Activated T-cell treated with anti-CD3 and anti-CD28 coated beads for 48 hours (primary cell): ENCODE results near the gene PIGZ.
"Not testable (repeated sequence)": the region's sequence is repeated elsewhere in the genome, so short reads cannot be mapped to it uniquely, and the experiment has no call there.

Source experiments
- DNase-seq: peaks from one replicate; pipeline ENCODE4 v3.0.0-alpha.2; 2020; ENCODE audit warnings: low read depth

The PIGZ gene

GRCh38 chr3:196948442-196949284 lies 20.0 kb downstream of the PIGZ start:
- DNase-seq, result no peak

GRCh38 chr3:196947860-196948441 lies 20.7 kb downstream of the PIGZ start:
- DNase-seq, result no peak

DNA sequence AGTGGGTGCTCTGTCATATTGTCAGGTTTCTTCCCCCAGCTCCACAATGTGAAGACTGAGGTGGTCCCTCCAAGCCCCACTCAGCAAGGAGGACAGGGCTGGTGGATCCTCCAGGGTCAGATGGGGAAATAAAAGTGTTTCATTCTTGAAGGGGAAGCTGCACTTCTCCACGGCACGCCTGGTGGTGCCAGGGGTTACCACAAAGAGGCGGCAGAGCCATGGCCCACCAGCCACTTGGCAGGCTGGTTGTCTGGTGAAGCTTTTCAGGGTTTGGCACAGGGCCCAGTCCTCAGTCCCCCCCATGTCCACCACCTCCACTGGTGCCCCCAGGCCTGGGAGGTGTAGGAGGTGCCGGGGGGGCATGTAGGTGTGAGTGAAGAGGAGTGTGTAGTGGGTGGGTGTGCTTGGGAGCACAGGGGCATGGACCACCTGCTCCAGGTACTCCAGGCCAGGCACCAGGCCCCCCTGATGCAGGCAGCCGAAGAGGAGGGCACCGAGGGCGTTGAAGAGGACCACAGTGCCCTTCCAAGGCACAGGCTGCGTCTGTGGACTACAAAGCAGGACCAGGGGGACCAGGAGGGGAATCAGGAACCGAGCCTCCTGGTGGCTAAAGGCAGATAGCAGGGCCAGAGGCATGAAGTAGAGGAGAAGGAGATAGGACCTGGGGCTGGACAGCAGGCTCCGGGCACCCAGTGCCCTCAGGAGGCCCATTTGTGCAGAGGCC lies 21.3 kb downstream of the PIGZ start:
- no peak for DNase-seq

- DNase-seq, result not testable (repeated sequence)
Measured at GRCh38 chr3:196944037-196944790, 24.4 kb downstream of the PIGZ start.

DNA sequence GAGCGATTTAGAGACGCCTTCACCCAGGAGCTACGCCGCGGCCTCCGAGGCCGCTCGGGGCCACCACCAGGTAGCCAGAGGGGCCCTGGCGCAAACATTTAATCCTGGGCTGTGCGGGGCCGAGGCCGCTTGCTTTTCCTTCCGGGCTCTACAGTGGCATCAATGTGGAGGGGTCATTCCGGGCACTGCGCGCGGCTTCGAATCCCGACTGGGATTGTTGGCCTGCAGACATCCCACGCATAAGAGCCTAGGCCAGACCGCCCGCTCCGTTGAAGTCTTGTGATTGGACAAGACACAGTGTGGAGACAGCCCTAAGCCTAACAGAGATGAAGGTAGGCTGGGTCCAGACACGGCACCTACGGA lies 25.7 kb downstream of the PIGZ start:
- DNase-seq, result peak; percentile 8

DNA sequence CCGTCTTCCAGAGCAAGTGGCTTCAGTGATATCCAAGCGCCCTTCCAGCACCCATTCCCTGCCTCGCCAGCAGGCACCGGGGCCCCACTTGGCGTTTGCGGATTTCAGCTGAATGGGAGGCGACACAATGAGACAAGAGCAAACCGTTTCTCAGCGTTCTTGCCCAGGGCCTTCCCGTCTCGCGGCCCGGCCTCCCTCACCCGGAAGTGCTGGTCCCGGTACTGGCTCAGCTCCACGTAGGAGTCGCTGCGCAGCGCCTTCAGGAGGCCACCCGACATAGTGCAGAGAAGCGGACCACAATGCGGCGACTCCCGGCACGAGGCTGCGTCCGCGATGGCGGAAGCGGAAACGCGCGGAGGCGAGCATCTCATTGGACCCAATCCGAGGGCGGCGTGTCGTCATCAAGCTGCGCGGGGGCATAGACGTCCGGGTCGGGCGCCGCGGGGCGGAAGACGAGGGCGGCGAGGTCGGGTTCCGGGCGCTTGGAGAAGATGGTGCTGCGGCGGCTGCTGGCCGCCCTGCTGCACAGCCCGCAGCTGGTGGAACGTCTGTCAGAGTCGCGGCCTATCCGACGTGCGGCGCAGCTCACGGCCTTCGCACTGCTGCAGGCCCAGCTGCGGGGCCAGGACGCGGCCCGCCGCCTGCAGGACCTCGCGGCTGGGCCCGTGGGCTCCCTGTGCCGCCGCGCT lies 26.3 kb downstream of the PIGZ start, which contains the start of gene NCBP2:
TSS of gene NCBP2 (minus strand) at position 303 of the 689 bp plus-strand sequence. CDS start at position 278, 25 bp downstream.
- peak; percentile 100 for DNase-seq

DNA sequence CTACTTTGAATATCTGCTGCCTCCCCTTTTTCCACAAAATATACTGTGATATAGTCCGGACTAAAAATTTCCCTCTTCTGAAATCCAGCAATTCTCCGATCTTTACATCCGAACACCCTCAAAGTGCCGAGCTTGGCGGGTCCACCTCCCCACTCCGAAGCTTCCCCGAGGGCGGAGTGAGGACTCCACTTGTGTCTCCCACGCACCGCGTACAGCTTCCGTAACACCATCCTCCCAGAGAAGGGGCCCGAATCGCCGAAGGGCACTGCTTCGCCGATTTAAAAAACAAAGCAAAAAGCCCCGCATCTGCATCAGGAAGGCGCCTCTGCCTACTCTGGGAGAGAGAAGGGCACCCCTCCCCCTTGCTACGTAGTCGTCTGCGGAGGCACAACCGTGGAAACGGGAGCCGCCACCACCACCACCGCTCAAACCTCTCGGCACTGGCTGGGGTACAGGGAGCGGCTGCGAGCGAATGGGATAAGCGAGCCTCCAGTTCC lies 26.9 kb downstream of the PIGZ start:
- DNase-seq, result peak; percentile 52

DNA sequence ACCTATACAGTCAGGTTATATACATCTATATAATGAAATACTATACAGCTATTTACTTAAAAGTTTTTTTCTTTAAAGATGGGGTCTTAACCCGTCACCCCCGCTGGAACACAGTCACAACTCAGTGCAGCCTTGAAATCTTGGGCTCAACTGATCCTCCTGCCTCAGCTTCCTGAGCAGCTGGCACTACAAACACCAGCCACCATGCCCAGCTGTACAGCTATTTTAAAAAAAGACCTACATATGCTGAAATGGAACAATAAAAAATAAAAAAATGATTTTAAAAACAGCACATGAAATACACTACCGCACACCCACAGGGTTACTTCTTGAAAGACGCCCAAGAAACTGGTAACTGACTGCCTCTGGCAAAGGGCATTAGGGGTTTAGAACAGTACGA lies 30.1 kb downstream of the PIGZ start:
- DNase-seq, result no peak

DNA sequence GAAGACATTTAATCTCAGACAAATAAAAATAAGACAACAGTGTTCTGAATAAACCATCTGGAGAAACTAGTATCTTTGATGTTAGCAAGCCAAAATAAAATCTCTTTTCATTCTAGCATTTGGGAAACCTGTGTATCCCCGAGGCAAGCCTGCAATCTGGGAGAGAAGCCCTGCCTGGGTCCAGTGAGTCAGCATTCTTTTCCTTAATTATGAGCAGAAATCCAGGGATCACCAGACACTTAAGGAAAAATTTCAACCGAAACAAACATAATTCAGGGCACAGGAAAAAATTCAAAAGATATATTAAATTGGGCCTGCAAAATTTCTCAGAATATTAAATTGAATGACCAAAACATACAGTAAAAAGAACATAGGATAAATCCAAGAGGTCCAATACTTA lies 30.5 kb downstream of the PIGZ start:
- DNase-seq, result no peak

DNA sequence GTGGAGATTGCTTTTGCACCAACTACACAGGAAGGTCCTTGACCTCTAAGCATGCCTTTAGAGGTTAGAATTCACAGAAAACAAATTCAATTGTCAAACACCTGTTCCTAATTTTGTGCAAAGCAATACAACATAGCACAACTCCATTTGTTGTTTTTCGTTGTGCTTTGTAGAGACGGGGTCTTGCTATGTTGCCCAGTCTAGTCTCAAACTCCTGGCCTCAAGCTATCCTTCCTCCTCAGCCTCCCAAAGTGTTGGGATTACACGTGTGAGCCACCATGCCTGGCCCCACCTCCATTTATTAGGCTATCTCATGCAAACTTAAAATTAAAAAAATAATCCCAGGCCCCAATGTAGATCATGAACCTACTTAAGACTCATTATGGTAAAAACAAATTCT lies 32.3 kb downstream of the PIGZ start:
- DNase-seq, result no peak

DNA sequence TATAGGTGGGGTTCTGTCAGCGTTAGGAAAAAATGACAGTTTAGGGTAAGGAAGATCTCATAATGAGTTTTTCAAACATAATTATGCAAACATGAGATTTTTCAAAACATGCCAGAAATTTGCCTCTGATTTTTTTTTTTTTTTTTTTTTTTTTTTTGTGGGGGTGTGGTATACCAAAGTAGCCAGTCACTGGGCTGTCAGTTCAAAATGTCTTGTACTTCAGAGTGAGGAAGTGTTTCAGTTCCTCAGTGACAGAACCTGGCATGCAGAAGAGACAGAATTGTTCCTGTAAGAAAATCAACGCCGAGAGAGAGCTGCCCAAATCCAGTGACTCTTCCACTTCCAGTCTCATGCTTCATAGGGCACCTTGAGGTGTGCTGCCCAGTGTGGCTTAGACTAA lies 36.0 kb downstream of the PIGZ start:
- DNase-seq, result no peak

GRCh38 chr3:196931828-196932587 lies 36.6 kb downstream of the PIGZ start:
- DNase-seq, result no peak

DNA sequence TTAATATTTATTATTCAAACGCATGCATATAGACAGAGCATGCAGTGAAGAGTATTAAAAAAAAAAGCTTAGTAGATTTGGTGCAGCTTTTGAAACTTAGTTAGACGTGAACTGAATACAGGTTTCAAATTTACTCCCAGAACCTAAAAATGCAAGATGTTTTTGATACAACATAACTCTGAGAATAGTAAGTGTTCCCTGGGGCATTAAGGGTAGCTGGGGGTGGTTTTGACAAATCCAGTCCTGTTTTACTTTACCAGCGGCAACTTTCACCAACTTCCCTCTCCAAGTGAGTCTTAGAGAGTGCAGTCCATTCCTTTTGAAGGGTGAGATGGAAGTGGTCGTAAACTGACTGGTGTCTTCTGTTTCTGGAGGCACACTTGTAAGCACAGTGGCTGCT lies 37.5 kb downstream of the PIGZ start:
- DNase-seq, result no peak

DNA sequence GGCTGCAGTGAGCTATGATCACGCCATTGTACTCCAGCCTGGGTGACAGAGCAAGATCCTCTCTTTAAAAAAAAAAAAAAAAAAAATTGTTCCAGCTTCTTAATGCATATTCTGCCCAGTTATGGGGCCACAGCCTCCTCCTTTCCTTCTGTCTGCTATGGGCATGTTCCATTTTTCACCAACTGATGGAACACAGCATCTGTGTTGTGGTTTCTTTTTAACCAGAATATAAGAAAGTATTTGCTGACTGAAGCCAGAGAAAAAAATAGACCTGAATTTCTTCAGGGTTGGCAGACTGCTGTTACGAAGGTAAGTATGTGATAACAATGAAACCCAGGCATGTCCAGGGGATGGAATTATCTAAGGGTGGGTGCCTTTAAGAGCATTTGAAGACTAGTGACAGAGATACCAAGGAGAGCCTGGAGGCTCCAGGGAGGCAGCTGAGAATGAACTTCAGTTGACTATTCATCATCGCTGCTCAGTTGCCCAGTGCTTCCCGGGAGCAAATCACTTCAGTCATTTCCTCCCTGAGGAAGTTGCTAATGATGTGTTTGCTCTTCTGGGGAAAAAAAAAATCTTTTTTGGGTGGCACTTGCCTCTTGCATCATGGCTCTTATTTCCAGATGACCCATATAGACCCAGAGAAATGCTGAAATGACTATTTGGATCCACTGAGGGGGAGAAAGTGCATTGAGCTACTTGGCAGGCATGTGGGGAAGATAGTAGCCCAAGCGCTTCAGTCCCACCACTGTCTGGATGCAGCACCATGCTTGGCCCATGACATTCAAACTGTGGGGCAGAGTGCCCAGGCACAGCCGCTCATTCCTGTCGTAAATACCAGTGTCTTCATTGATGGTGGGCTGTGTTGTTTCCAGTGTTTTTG lies 40.8 kb downstream of the PIGZ start:
- no peak for DNase-seq

DNA sequence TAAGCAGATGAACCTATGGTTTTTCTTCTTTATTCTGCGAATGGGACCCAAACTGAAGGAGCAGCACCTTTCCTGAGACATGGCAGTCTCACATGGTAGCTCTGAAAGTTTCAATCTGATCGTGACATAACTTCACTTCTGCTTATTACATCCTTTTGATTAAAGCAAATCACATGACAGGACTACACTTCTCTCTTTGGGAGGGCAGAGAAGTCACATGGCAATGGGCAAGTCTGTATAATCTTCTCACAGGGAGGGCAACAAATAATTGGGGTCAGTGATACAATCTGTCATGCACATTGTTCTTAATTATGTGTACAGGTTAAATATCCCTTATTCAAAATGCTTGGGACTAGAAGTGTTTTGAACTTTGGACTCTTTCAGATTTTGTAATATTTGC lies 47.9 kb downstream of the PIGZ start:
- no peak for DNase-seq

- no peak for DNase-seq
Measured at GRCh38 chr3:196918968-196919367, 49.7 kb downstream of the PIGZ start.

DNA sequence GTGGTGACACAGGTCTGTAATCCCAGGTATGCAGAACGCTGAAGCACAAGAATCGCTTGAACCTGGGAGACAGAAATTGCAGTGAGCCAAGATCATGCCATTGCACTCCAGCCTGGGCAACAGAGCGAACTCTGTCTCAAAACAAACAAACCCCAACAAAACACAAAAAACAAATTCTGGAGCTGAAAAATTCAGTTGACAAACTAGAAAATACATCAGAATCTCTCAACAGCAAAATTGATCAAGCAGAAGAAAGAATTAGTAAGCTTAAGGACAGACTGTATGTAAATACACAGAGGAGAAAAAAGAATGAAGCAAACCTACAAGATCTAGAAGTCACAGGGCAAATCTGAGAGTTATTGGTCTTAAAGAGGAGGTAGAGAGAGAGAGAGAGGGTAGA lies 51.6 kb downstream of the PIGZ start:
- no peak for DNase-seq

DNA sequence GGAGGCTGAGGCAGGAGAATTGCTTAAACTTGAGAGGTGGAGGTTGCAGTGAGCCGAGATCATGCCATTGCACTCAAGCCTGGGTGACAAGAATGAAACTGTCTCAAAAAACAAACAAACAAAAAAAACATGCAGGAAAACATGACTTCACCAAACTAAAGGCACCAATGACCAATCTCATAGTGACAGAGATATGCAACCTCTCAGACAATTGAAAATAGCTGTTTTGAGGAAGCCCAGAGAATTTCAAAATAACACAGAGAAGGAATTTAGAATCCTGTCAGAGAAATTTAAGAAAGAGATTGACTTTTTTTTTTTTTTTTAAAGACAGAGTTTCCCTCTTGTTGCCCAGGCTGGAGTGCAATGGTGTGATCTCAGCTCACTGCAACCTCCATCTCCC lies 52.4 kb downstream of the PIGZ start:
- DNase-seq, result no peak

GRCh38 chr3:196915375-196915774 lies 53.3 kb downstream of the PIGZ start:
- DNase-seq, result no peak

- no peak for DNase-seq
Measured at GRCh38 chr3:196914866-196915265, 53.8 kb downstream of the PIGZ start.
